Adipocyte (in vitro differentiated cells): ENCODE data around the gene UBE4A.

Source experiments
- DNase-seq: peaks from one replicate; pipeline ENCODE4 v3.0.0-alpha.2; 2015; ENCODE audit warnings: low read depth
- H3K27me3 ChIP-seq: replicated peaks from 2 replicates; pipeline ENCODE4 v1.7.0; 2013; ENCODE audit warnings: mild to moderate bottlenecking, low read length, moderate library complexity; ENCODE audit not compliant: control insufficient read depth, insufficient read depth
- H3K36me3 ChIP-seq: 2 replicates; pipeline ENCODE4 v1.7.0; 2013; ENCODE audit warnings: low read length, mild to moderate bottlenecking, moderate library complexity; ENCODE audit not compliant: control insufficient read depth, insufficient read depth, severe bottlenecking
- H3K4me1 ChIP-seq: 2 replicates; pipeline ENCODE4 v1.7.0; 2013; ENCODE audit warnings: mild to moderate bottlenecking, low read length, moderate library complexity; ENCODE audit not compliant: control insufficient read depth, insufficient read depth
- H3K4me3 ChIP-seq: 2 replicates; pipeline ENCODE4 v1.7.0; 2013; ENCODE audit warnings: mild to moderate bottlenecking, low read length, moderate library complexity
- H3K9ac ChIP-seq: 2 replicates; pipeline ENCODE4 v1.7.0; 2013; ENCODE audit warnings: mild to moderate bottlenecking, low read length, moderate library complexity
- H3K9me3 ChIP-seq: 2 replicates; pipeline ENCODE4 v1.7.0; 2013; ENCODE audit warnings: mild to moderate bottlenecking, low read length, moderate library complexity; ENCODE audit not compliant: control insufficient read depth

The UBE4A gene

DNA sequence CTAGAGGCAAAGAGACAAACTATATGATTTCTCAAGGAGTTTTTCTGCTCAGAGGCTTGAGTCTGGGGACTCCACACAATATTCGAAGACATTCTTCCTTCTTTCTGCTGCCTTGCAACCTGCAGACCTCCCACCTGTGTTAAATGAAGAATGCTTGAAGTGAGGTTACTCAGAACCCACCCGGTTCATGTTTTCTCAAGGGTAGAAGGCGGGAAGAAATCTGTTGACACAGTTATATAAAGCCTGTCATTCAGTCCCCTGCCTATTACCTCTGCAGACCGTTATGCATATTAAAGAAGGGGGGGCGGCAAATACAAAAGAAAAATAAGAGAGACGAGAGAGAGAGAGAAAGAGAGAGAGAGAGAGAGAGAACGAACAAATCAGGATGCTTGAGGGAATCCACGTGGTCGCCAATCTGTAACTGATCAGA is 74.7 kb downstream of the UBE4A start:
- Histone ChIP-seq H3K9ac (peak overlapping the region; percentile 87), H3K27me3 (no peaks in the 10 kb centered on the region)
- DNase-seq, result no peak

DNA sequence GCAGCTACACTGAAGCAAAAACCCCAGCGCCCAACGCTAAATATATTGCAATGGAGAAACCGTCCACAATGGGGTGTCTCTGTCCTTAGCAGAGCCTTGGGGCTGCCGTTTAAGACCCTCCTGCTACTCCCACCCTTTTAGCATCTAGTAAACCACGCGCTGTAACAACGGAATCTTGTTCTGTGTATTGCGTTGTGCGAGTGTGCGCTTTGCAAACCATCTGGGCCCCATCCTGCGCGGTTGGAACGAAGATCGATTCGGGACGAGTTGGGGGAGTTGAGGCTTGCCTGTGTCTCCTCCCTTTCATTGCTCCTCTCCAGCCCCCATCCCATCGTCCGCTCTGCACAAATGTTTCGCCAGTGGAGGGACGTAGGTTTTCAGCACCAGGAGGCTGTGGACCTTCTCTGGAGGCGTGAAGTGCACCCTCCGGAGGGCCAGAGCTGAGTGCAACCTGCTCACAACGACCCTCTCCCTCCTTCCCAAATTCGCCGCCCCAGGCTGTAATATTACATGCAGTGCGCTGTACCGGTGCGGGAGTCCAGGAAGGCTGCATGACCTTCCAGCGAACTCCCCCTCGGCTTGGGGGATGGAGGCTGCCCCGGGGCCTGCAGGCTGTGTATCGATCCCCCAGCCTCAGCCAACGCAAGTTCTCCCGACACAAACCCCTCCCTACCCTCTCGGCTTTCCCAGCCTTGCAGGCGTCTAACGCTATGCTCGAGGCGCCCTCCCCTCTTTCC is 75.3 kb downstream of the UBE4A start:
- peaks cover 21% of the 10 kb centered on the region for H3K4me1 ChIP-seq
- H3K9me3 ChIP-seq, result no peaks in the 10 kb centered on the region
- peak overlapping the region; percentile 87 for H3K4me3 ChIP-seq
- no peaks in the 10 kb centered on the region for H3K27me3 ChIP-seq
- peak; percentile 68 for DNase-seq
- H3K9ac ChIP-seq, result peak overlapping the region; percentile 87
- H3K36me3 ChIP-seq, result no peaks in the 10 kb centered on the region

More for the DNA sequence above, 74.7 kb downstream of the UBE4A start:
- Histone ChIP-seq H3K9me3 (no peaks in the 10 kb centered on the region), H3K4me3 (peak overlapping the region; percentile 87), H3K4me1 (peaks cover 16% of the 10 kb centered on the region), H3K36me3 (no peaks in the 10 kb centered on the region)

DNA sequence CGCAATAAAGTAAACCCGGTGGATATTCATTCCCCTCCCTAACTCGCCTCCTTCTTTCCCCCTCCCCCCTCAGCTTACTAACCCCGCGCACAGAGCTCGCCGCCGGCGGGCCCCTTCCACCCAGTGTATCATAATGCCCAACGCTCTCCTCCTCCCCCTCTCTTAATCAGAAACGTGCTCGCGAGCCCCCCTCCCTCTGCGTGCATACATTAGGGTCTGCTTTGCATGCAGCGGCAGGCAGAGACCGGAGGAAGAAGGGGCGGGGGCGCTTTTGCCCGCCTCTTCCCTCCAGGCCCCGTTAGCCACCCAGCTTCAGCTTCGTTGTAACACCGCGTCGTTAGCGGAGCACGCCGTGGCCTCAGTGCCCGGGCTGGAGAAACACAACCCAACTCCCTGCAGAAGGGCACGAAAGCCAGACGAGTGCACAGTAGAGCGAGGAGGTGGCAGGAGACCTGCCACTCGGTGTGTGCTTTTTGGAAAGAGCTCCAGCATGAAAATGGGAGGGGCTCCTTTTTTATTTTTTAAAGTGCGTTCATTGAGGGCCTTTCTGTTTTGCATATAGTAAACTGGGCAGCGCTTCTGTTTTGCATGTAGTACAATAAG is 76.0 kb downstream of the UBE4A start:
- H3K9me3 ChIP-seq, result no peaks in the 10 kb centered on the region
- H3K9ac ChIP-seq, result peak overlapping the region; percentile 87
- no peaks in the 10 kb centered on the region for H3K27me3 ChIP-seq
- peak; percentile 70 for DNase-seq
- no peaks in the 10 kb centered on the region for H3K36me3 ChIP-seq
- peaks cover 25% of the 10 kb centered on the region for H3K4me1 ChIP-seq
- H3K4me3 ChIP-seq, result peak overlapping the region; percentile 87

DNA sequence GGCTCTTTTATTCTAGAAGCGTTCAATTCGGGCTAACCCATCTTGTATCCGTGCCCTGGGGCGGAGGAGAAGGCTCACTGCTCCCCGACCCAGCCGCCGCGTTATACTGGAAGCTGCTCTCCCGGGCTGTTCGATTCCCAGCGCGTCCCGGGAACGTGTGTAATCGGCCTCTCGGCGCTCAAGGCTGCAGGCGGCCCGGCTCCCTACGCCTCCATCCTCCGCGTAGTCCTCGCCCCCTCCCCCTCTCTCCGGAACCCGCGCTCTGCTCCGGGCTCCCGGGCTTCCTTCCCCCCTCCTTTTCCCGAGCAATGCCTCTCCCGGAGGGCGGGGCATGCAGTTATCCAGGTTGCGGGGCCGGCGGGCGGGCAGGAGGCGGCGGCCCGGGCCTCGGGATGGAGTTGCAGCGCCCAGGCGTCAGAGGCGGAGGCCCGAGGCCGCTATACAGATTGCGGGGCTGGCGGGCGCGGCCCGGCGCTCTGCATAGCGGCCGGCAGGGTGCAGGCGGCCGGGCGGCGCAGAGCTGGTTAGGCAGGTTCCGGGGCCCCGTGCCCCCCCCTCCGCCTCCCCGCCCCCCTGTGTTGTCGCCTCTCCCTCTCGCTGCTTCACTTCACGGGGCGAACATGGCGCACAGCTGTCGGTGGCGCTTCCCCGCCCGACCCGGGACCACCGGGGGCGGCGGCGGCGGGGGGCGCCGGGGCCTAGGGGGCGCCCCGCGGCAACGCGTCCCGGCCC is 76.7 kb downstream of the UBE4A start, which contains the start of gene KMT2A:
Gene KMT2A (plus strand): TSS at position 600 of the 732 bp plus-strand sequence. CDS start 21 bp downstream, at position 621.
- DNase-seq, result peak; percentile 99
- no peaks in the 10 kb centered on the region for H3K27me3 ChIP-seq
- peak within 1 kb of the TSS; percentile 89 for H3K9ac ChIP-seq
- peak within 1 kb of the TSS; percentile 87 for H3K4me3 ChIP-seq
- no peaks in the 10 kb centered on the region for H3K9me3 ChIP-seq
- H3K36me3 ChIP-seq, result no peaks in the 10 kb centered on the region
- H3K4me1 ChIP-seq, result peaks cover 26% of the 10 kb centered on the region

DNA sequence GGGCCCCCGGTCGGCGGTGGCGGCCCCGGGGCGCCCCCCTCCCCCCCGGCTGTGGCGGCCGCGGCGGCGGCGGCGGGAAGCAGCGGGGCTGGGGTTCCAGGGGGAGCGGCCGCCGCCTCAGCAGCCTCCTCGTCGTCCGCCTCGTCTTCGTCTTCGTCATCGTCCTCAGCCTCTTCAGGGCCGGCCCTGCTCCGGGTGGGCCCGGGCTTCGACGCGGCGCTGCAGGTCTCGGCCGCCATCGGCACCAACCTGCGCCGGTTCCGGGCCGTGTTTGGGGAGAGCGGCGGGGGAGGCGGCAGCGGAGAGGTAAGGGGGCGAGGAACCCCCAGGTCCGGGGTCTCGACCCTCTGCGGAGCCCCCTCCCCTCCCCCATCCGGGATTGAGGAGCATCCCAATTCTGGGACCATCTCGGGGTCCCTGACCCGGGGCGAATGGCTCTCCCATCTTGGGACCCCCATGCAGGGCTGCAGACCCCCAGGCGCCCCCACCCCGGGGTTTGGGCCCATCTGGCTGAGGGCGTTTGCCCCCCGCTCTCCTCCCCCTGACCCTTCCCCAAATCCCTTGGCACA is 77.3 kb downstream of the UBE4A start:
- Histone ChIP-seq H3K27me3 (no peaks in the 10 kb centered on the region), H3K9ac (peak overlapping the region; percentile 89), H3K36me3 (no peaks in the 10 kb centered on the region), H3K9me3 (no peaks in the 10 kb centered on the region), H3K4me3 (peak overlapping the region; percentile 87), H3K4me1 (peaks cover 32% of the 10 kb centered on the region)
- DNase-seq, result no peak

DNA sequence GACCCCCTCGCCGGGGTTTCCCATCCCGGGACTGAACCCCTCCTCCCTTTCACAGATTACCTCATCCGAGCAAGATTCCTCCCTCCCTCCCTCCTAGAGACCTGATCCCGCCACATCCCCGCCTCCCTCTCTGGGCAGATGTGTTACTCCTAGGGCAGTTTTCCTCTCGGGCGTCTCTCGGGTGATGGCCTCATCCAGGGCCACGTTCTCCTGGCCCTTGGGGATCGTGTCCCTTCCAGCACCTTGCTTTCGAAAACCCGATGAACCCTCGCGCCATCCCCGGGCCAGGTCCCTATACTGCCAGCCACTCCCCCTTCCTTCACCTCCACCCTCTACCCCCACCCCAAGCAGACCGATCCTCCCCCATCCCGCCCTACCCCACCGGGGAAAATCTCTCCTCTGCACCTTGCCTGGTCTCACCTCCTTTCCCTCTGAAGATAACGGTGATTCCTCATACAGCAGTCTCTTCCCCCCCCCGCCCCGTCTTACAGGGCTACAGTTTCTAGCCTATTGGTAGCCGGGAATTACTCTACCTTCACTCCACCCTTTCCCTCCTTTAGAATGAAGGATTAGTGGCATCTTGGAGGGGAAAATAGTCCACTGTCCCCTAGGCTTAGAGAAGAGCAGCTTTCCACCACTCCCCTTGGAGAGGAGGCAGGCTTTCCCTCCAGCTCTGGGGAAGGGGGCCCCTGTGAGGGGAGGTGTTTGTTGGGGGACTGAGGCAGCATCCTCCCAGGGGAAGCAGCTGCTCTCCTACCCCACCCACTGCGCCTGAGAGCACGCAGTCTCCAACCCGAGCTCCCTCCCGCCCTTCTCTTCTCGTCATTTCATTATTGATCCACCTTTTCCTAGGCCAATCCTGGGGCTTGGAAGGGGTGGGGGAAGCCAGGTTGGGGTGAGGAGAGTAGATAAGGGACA is 78.1 kb downstream of the UBE4A start:
- Histone ChIP-seq H3K4me3 (peak overlapping the region; percentile 87), H3K27me3 (no peaks in the 10 kb centered on the region), H3K9me3 (no peaks in the 10 kb centered on the region), H3K9ac (peak overlapping the region; percentile 89), H3K4me1 (peaks cover 37% of the 10 kb centered on the region), H3K36me3 (no peaks in the 10 kb centered on the region)
- peak; percentile 77 for DNase-seq

DNA sequence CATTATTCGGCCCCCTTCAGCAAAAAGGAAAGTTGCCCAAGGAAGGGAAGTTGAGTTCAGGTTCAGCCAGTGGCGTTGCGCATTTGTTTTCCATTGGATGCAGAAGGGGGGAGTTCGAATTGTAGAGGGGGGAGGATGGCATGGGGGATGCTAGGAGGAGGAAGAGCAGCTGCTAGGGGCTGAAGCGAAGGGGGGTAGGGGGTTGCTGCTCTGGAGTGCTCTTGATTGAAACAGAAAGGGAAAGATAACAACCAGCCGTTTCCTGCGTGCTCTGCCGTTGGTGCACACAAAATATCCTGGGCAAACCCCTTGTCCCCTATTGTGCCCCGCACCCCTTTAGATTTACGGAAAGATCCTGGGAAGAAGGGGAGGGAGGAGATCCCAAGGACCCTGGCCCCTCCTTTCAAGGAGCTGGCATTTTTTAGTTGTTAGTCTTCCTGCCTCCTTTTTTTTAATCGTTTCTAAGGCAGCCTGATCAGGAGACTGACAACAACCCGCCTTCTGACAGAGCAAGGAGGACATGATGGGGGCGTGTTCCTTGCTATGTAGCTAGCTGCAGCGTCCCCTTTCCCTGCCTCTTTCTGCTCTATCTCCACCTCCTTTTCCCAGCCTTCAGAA is 79.0 kb downstream of the UBE4A start:
- peaks cover 37% of the 10 kb centered on the region for H3K4me1 ChIP-seq
- H3K4me3 ChIP-seq, result peak overlapping the region; percentile 87
- H3K9me3 ChIP-seq, result no peaks in the 10 kb centered on the region
- H3K36me3 ChIP-seq, result no peaks in the 10 kb centered on the region
- no peaks in the 10 kb centered on the region for H3K27me3 ChIP-seq
- DNase-seq, result peak; percentile 92
- H3K9ac ChIP-seq, result peak overlapping the region; percentile 78

DNA sequence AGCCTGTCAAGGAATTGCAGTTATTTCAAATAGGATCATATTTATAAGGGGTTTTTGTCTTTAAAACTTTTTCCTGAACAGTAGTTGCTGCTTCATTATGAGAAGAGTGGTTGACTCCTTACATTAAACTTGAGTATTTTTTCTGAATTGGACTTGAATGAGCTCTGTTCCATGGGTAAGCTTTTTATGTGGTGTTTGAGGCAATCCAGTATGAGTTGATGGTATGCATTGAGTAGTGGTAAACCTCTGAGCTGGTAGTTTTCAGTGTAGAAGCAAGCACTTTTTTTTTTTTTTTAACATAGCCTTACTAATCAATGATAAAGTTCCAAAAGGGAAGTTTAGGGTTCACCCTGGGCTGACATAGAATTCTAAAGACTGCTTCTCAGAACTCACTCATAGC is 80.2 kb downstream of the UBE4A start:
- Histone ChIP-seq H3K27me3 (no peaks in the 10 kb centered on the region), H3K9me3 (no peaks in the 10 kb centered on the region), H3K4me3 (peak overlapping the region; percentile 87), H3K9ac (no peak overlapping the region), H3K4me1 (peaks cover 30% of the 10 kb centered on the region), H3K36me3 (no peaks in the 10 kb centered on the region)
- no peak for DNase-seq

DNA sequence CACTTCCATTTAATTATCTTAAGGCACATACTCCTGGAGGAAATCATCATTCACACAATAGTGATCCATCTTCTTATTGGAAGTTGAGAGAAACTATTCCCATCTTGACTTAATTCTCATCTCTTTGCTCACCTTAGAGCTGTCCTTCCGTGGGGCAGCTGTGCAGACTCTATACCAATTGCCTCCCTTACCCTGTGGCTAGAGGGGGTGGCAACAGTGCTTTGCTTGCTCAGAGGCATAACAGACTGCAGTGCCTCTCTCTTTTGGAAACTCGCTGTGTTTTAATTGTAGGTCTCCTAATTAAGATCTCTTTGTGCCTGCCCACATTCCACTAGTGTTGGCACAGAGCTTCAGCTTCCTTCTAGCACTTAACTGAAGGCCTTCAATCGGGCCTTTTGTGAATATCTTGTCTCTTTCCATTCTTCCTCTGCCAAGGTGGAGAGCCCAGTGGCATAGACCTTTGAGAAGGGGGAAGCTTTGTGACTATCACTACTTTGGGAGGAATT is 82.4 kb downstream of the UBE4A start:
- no peak overlapping the region for H3K9ac ChIP-seq
- H3K4me1 ChIP-seq, result peaks cover 25% of the 10 kb centered on the region
- H3K27me3 ChIP-seq, result no peaks in the 10 kb centered on the region
- H3K4me3 ChIP-seq, result no peak overlapping the region
- H3K9me3 ChIP-seq, result no peaks in the 10 kb centered on the region
- DNase-seq, result no peak
- H3K36me3 ChIP-seq, result no peaks in the 10 kb centered on the region

DNA sequence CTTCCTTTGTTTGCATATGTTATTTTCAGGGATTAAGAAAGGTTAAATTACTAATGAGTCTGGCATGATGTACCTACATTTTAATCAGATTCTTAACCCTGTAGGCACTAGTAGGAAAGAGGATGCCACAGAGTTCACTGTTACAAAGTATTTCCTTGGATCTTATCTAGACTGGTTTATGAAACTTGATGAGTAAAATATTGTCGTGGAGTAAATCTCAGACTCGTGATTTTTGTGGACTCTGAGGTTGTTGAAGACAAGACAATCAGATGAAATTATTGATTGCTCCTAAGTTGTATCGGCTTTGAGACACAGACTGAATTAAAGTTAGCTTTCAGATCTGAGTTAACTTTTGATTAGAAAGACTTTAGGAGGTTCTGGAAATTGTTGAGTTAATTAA is 82.9 kb downstream of the UBE4A start:
- Histone ChIP-seq H3K4me3 (no peak overlapping the region), H3K9me3 (no peaks in the 10 kb centered on the region), H3K9ac (no peak overlapping the region), H3K36me3 (no peaks in the 10 kb centered on the region), H3K4me1 (peaks cover 25% of the 10 kb centered on the region), H3K27me3 (no peaks in the 10 kb centered on the region)
- no peak for DNase-seq
